HL-60 (cell line): ENCODE measurements around the gene KSR1.

ENCODE experiments used
- DNase-seq, 2 experiments: peaks; one replicate each; pipeline ENCODE4 v3.0.0-alpha.2; 2010 to 2020; ENCODE audit warnings: low read depth in 1 of 2, low spot score in 1 of 2
- H3K27ac ChIP-seq: fragments of 250-450 bp; sonication (Bioruptor Pico); replicated peaks from 2 replicates; pipeline ENCODE4 v1.5.1; 2020; ENCODE audit warnings: mild to moderate bottlenecking, moderate library complexity
- H3K27me3 ChIP-seq: fragments of 250-450 bp; sonication (Bioruptor Pico); 2 replicates; pipeline ENCODE4 v1.5.1; 2021; ENCODE audit warnings: mild to moderate bottlenecking, moderate library complexity; ENCODE audit not compliant: insufficient read depth, poor library complexity, severe bottlenecking
- H3K4me3 ChIP-seq: replicated peaks from 2 replicates; pipeline ENCODE4 v1.5.1; 2011; ENCODE audit warnings: mild to moderate bottlenecking, control low read depth, low read length; ENCODE audit not compliant: insufficient read depth
- GABPA ChIP-seq: IDR thresholded peaks from 2 replicates; pipeline ENCODE4 v1.6.1; 2012; ENCODE audit warnings: low read depth
- SPI1 ChIP-seq: IDR thresholded peaks from 2 replicates; pipeline ENCODE4 v1.6.1; 2012; ENCODE audit warnings: low read depth, mild to moderate bottlenecking, borderline replicate concordance
- TF ChIP-seq, protein P1 (sequence below): IDR thresholded peaks from one replicate; pipeline ENCODE4 v1.5.1; 2011; ENCODE audit warnings: low read length, control low read depth, inconsistent platforms; ENCODE audit not compliant: insufficient read depth
- TF ChIP-seq, protein P2 (sequence below): IDR thresholded peaks from 2 replicates; pipeline ENCODE4 v1.6.1; 2012; ENCODE audit warnings: low read depth; ENCODE audit not compliant: insufficient replicate concordance

KSR1 gene

GRCh38 chr17:27601069-27601974 lies 145.1 kb downstream of the KSR1 start:
- TF ChIP-seq GABPA: no peak
- TF ChIP-seq, protein P1, sequence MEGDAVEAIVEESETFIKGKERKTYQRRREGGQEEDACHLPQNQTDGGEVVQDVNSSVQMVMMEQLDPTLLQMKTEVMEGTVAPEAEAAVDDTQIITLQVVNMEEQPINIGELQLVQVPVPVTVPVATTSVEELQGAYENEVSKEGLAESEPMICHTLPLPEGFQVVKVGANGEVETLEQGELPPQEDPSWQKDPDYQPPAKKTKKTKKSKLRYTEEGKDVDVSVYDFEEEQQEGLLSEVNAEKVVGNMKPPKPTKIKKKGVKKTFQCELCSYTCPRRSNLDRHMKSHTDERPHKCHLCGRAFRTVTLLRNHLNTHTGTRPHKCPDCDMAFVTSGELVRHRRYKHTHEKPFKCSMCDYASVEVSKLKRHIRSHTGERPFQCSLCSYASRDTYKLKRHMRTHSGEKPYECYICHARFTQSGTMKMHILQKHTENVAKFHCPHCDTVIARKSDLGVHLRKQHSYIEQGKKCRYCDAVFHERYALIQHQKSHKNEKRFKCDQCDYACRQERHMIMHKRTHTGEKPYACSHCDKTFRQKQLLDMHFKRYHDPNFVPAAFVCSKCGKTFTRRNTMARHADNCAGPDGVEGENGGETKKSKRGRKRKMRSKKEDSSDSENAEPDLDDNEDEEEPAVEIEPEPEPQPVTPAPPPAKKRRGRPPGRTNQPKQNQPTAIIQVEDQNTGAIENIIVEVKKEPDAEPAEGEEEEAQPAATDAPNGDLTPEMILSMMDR: peak; percentile 94
- no peak for TF ChIP-seq SPI1
- TF ChIP-seq, protein P2, sequence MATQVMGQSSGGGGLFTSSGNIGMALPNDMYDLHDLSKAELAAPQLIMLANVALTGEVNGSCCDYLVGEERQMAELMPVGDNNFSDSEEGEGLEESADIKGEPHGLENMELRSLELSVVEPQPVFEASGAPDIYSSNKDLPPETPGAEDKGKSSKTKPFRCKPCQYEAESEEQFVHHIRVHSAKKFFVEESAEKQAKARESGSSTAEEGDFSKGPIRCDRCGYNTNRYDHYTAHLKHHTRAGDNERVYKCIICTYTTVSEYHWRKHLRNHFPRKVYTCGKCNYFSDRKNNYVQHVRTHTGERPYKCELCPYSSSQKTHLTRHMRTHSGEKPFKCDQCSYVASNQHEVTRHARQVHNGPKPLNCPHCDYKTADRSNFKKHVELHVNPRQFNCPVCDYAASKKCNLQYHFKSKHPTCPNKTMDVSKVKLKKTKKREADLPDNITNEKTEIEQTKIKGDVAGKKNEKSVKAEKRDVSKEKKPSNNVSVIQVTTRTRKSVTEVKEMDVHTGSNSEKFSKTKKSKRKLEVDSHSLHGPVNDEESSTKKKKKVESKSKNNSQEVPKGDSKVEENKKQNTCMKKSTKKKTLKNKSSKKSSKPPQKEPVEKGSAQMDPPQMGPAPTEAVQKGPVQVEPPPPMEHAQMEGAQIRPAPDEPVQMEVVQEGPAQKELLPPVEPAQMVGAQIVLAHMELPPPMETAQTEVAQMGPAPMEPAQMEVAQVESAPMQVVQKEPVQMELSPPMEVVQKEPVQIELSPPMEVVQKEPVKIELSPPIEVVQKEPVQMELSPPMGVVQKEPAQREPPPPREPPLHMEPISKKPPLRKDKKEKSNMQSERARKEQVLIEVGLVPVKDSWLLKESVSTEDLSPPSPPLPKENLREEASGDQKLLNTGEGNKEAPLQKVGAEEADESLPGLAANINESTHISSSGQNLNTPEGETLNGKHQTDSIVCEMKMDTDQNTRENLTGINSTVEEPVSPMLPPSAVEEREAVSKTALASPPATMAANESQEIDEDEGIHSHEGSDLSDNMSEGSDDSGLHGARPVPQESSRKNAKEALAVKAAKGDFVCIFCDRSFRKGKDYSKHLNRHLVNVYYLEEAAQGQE: no peak
- no peaks in the 10 kb centered on the region for H3K27me3 ChIP-seq
- H3K27ac ChIP-seq: no peak overlapping the region
- no peak overlapping the region for H3K4me3 ChIP-seq
- peak; percentile 31 to 76 for DNase-seq

- no peak for TF ChIP-seq GABPA
- TF ChIP-seq, protein P2: no peak
- H3K4me3 ChIP-seq: no peak overlapping the region
- H3K27ac ChIP-seq: no peak overlapping the region
- H3K27me3 ChIP-seq: no peaks in the 10 kb centered on the region
- DNase-seq: no peak
Observed at GRCh38 chr17:27601975-27602302, 145.7 kb downstream of the KSR1 start.

DNA sequence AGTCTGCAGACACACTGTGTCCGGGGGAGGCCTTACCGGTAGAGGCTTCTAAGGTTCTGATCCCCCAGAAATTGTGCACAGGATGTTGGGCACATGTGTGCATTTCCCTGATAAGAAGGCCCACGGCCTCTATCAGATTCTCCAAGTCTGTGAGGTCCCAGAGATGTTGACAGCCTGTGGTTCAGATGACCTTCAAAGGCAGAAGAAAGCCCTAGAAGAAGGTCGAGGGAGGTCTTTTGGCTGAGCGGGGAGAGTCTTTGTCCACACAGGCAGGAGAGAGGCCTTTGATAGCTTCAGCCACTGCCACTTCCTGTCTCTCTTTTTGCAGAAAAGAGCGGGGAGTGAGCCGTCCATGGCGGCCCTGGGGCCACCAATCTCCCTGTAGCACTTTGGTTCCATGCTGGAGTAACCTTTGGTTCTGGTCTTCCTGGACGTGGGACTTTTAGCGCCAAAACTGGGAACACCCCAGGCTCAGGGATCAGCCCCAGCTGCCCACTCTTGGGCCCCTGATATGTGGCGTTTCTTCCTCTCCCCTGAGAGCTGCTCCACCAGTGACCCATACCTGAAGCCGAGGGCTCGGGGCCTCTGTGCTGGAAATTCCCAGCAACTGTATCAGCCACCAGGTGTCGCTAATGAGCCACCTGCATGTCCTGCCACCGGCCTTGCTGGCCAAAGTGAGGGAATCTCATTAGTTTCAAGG lies 146.6 kb downstream of the KSR1 start:
- Histone ChIP-seq H3K27ac (no peak overlapping the region), H3K4me3 (no peak overlapping the region)
- DNase-seq: peak; percentile 54 to 68

GRCh38 chr17:27603421-27603770 lies 147.1 kb downstream of the KSR1 start:
- no peak for DNase-seq

More for the DNA sequence above, 146.6 kb downstream of the KSR1 start:
- H3K27me3 ChIP-seq: no peaks in the 10 kb centered on the region
- no peak for TF ChIP-seq SPI1
- TF ChIP-seq, protein P1: peak; percentile 94

More at GRCh38 chr17:27603421-27603770, 147.1 kb downstream of the KSR1 start:
- H3K4me3 ChIP-seq: no peak overlapping the region
- H3K27ac ChIP-seq: no peak overlapping the region
- H3K27me3 ChIP-seq: no peaks in the 10 kb centered on the region
- TF ChIP-seq, protein P2: no peak
- TF ChIP-seq, protein P1: no peak
- no peak for TF ChIP-seq SPI1
